CD14-positive monocyte (primary cell): ENCODE data around the gene ZDHHC3. TPM values are rescaled to one million over a fixed set of nuclear protein-coding genes. Genes with fewer than 3 reads are reported as not detected.

Source experiments
- DNase-seq, 3 donors: peaks; one replicate each; pipeline ENCODE4 v3.0.0-alpha.2; 2011 to 2022
- H2AFZ ChIP-seq: 2 replicates; pipeline ENCODE4 v1.6.0; 2012; ENCODE audit warnings: mild to moderate bottlenecking, low read depth, low read length, inconsistent platforms; ENCODE audit not compliant: insufficient read depth, poor library complexity, severe bottlenecking
- H3K27ac ChIP-seq, 2 donors: 1 replicate in 1 of 2; 2 replicates in 1 of 2; pipeline ENCODE4 v1.5.1; 2012 to 2013; ENCODE audit warnings: low read length in 2 of 2, control low read depth in 1 of 2, inconsistent platforms in 1 of 2, low read depth in 1 of 2, mild to moderate bottlenecking in 1 of 2
- H3K27me3 ChIP-seq, 2 donors: one replicate each; pipeline versions ENCODE4 v1.6.0 to v1.6.1; 2011 to 2013; ENCODE audit warnings: low read length in 2 of 2; ENCODE audit not compliant: control insufficient read depth in 2 of 2, insufficient read depth in 2 of 2
- H3K36me3 ChIP-seq, 2 donors: replicated peaks in 1 of 2; 1 replicate in 1 of 2; 2 replicates in 1 of 2; pipeline versions ENCODE4 v1.5.1 to v1.6.1; 2012 to 2013; ENCODE audit warnings: low read length in 2 of 2, control low read depth in 1 of 2, inconsistent platforms in 1 of 2, mild to moderate bottlenecking in 1 of 2; ENCODE audit not compliant: insufficient read depth in 2 of 2, control insufficient read depth in 1 of 2
- H3K4me1 ChIP-seq, 2 donors: 1 replicate in 1 of 2; 2 replicates in 1 of 2; pipeline versions ENCODE4 v1.5.1 to v1.6.1; 2012 to 2013; ENCODE audit warnings: low read length in 2 of 2, control low read depth in 1 of 2, inconsistent platforms in 1 of 2, mild to moderate bottlenecking in 1 of 2, moderate library complexity in 1 of 2; ENCODE audit not compliant: insufficient read depth in 2 of 2, control insufficient read depth in 1 of 2
- H3K4me2 ChIP-seq: replicated peaks from 2 replicates; pipeline ENCODE3; 2012; ENCODE audit warnings: low read length, moderate library complexity, mild to moderate bottlenecking; ENCODE audit not compliant: poor library complexity, severe bottlenecking; ENCODE audit errors: extremely low read depth
- H3K4me3 ChIP-seq, 3 experiments: fragments of 200-600 bp in 1 of 3; sonication (generic) in 1 of 3; replicated peaks in 1 of 3; 1 replicate in 2 of 3; 2 replicates in 1 of 3; pipeline ENCODE4 v1.5.1; 2011 to 2013; ENCODE audit warnings: low read length in 3 of 3, mild to moderate bottlenecking in 3 of 3, control low read depth in 2 of 3, low read depth in 2 of 3, inconsistent platforms in 1 of 3, moderate library complexity in 1 of 3
- H3K79me2 ChIP-seq: 2 replicates; pipeline ENCODE4 v1.6.0; 2012; ENCODE audit warnings: mild to moderate bottlenecking, control low read depth, inconsistent platforms, low read length, moderate library complexity; ENCODE audit not compliant: insufficient read depth
- H3K9ac ChIP-seq: 2 replicates; pipeline ENCODE4 v1.6.0; 2017; ENCODE audit warnings: low read length, mild to moderate bottlenecking; ENCODE audit not compliant: insufficient read depth, poor library complexity, severe bottlenecking
- H3K9me3 ChIP-seq, 2 donors: replicated peaks in 1 of 2; 1 replicate in 1 of 2; 2 replicates in 1 of 2; pipeline versions ENCODE4 v1.5.1 to v1.6.1; 2012 to 2013; ENCODE audit warnings: low read length in 2 of 2, control low read depth in 1 of 2; ENCODE audit not compliant: control insufficient read depth in 1 of 2, insufficient read depth in 1 of 2
- H4K20me1 ChIP-seq: 2 replicates; pipeline ENCODE4 v1.6.0; 2012; ENCODE audit warnings: mild to moderate bottlenecking, low read length, control low read depth, moderate library complexity; ENCODE audit not compliant: insufficient read depth
- H3K27ac Mint-ChIP-seq, 7 donors: one replicate each; pipeline ENCODE4 v1.8.0; 2020; ENCODE audit warnings: mild to moderate bottlenecking in 7 of 7, mixed read lengths in 7 of 7, moderate library complexity in 6 of 7, inconsistent platforms in 2 of 7
- H3K27me3 Mint-ChIP-seq, 3 donors: one replicate each; pipeline ENCODE4 v1.8.0; 2021 to 2022; ENCODE audit warnings: low read depth in 3 of 3, mild to moderate bottlenecking in 3 of 3, mixed read lengths in 3 of 3, moderate library complexity in 3 of 3, inconsistent platforms in 1 of 3
- H3K36me3 Mint-ChIP-seq, 2 donors: one replicate each; pipeline ENCODE4 v1.8.0; 2020; ENCODE audit warnings: mixed read lengths in 2 of 2, inconsistent platforms in 1 of 2, mild to moderate bottlenecking in 1 of 2
- H3K4me1 Mint-ChIP-seq: one replicate; pipeline ENCODE4 v1.8.0; 2020; ENCODE audit warnings: mild to moderate bottlenecking, mixed read lengths
- H3K4me3 Mint-ChIP-seq, 2 donors: one replicate each; pipeline ENCODE4 v1.8.0; 2020; ENCODE audit warnings: mild to moderate bottlenecking in 2 of 2, mixed read lengths in 2 of 2, moderate library complexity in 1 of 2
- H3K9me3 Mint-ChIP-seq, 7 donors: one replicate each; pipeline ENCODE4 v1.8.0; 2020 to 2022; ENCODE audit warnings: mixed read lengths in 7 of 7, mild to moderate bottlenecking in 6 of 7, moderate library complexity in 6 of 7, inconsistent platforms in 2 of 7
- CTCF ChIP-seq: fragments of 200-600 bp; IDR thresholded peaks from one replicate; pipeline ENCODE4 v1.8.0; 2022; ENCODE audit warnings: antibody characterized with exemption, mild to moderate bottlenecking
- WGBS: methylation state at CpG from one replicate; pipeline ENCODE4 v1.1.5; 2013; ENCODE audit warnings: missing lambda C conversion rate; ENCODE audit not compliant: insufficient coverage; 5-methylcytosine and 5-hydroxymethylcytosine counted together
- intact Hi-C, 2 donors: fragments of 100-400 bp; cut with micrococcal nuclease; formaldehyde crosslinking; loops; one replicate each; pipeline versions ENCODE4 v1.15.0 to v1.15.1; 2023
- polyA plus RNA-seq, 3 donors: library from polyadenylated mRNA; depleted of rRNA in 1 of 3; unstranded in 2 of 3; stranded (reverse) in 1 of 3; fragments of 300-500 nt in 2 of 3; fragments of >200 nt in 1 of 3; fragmentation: Illumina TruSeq in 2 of 3; gene quantifications; 1 replicate in 2 of 3; 2 replicates in 1 of 3; pipeline ENCODE4 v1.2.3, GENCODE V29; 2012 to 2021

Gene ZDHHC3
- polyA plus RNA-seq, 3 donors, result 52.1 to 72.6 (median 61.3) TPM

DNA sequence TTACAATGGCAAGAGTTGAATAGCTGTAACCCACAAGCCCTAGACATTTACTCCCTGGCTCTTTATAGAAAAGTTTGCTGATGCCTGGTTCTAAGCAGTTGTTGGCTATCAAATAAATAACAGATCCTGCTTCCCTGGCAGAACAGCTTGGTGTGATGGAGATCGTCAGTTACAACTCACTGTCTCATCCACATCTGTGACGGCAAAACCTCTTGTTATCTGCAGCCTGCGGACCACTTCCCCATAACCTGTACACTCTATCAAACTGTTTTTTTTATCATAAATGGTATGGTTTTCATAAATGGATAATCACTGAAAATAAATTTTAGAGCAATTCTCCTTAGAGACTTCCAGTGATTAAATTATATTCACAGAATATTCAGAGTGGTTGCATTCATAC lies 14.1 kb downstream of the ZDHHC3 start:
- no peaks in the 10 kb centered on the region for H3K9me3 ChIP-seq
- no peak overlapping the region for H3K4me3 Mint-ChIP-seq
- WGBS, result no CpG with 5 or more reads among the region's 3 CpGs
- no peak overlapping the region for H3K27ac ChIP-seq
- no peak overlapping the region for H3K9ac ChIP-seq
- peaks cover 0 to 2% (median 0%) of the 10 kb centered on the region in 3 donors for H3K27me3 Mint-ChIP-seq
- H3K36me3 Mint-ChIP-seq, result peaks cover 24 to 32% of the 10 kb centered on the region in 2 donors
- peaks cover 38 to 61% of the 10 kb centered on the region in 2 donors for H3K4me1 ChIP-seq
- no peaks in the 10 kb centered on the region for H3K27me3 ChIP-seq
- peaks cover 18 to 28% of the 10 kb centered on the region in 2 donors for H3K36me3 ChIP-seq
- H3K4me1 Mint-ChIP-seq, result peaks cover 62% of the 10 kb centered on the region
- no peaks in the 10 kb centered on the region for H3K9me3 Mint-ChIP-seq
- intact Hi-C loops, result no loop called here
- H3K4me3 ChIP-seq, result no peak overlapping the region
- H3K79me2 ChIP-seq, result peaks cover 99% of the 10 kb centered on the region
- peaks cover 83% of the 10 kb centered on the region for H4K20me1 ChIP-seq
- no peak for TF ChIP-seq CTCF
- no peak overlapping the region for H2AFZ ChIP-seq
- no peak overlapping the region for H3K4me2 ChIP-seq
- peak overlapping the region in 1 of 7 donors; percentile 43 for H3K27ac Mint-ChIP-seq
- DNase-seq, result no peak

DNA sequence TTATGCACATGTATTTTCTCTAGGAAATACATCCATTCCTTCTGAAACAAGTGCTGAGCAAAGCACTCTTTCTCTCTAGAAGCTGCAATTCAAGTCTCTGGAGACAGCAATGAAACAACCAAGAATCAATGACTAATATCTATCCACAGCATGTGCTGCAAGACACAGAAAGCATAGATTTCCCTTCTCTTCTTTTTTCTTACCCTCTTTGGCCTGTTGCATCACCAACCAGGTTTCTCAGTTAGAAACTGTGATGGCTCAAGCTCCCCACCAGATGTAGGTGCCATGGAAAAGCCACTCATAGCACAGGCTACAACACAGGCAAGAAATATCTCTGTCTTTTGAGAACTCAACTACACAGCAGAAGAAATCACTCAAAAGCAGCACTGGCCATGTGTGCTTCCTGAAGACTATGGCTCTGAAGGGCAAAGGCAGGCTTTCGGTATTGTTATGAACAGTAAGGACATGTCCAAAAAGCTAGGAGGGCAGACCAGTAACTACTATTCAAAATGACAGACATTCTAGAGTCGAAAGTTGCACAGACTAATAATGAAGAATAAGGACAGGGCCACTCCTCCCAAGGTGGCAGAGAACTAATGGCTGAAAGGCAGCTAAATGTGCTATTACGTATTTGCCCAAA lies 15.5 kb downstream of the ZDHHC3 start:
- peaks cover 18 to 31% of the 10 kb centered on the region in 2 donors for H3K36me3 ChIP-seq
- intact Hi-C loops, result no loop called here
- H2AFZ ChIP-seq, result no peak overlapping the region
- Mint-ChIP-seq H3K4me3 (no peak overlapping the region), H3K36me3 (peaks cover 27 to 38% of the 10 kb centered on the region in 2 donors), H3K27ac (peak overlapping the region in 1 of 7 donors; percentile 16), H3K4me1 (peaks cover 62% of the 10 kb centered on the region), H3K27me3 (peaks cover 0 to 2% (median 0%) of the 10 kb centered on the region in 3 donors), H3K9me3 (no peaks in the 10 kb centered on the region)
- peaks cover 84% of the 10 kb centered on the region for H4K20me1 ChIP-seq
- peak overlapping the region in 1 of 2 donors; percentile 1 for H3K27ac ChIP-seq
- 60% methylated on average over 1 of the region's 3 CpGs for WGBS
- DNase-seq, result no peak
- no peaks in the 10 kb centered on the region for H3K9me3 ChIP-seq
- H3K4me3 ChIP-seq, result no peak overlapping the region
- H3K79me2 ChIP-seq, result peaks cover 99% of the 10 kb centered on the region
- TF ChIP-seq CTCF, result no peak
- peaks cover 37 to 60% of the 10 kb centered on the region in 2 donors for H3K4me1 ChIP-seq
- no peak overlapping the region for H3K9ac ChIP-seq
- no peak overlapping the region for H3K4me2 ChIP-seq
- no peaks in the 10 kb centered on the region for H3K27me3 ChIP-seq
